ENCODE data around the gene LCP1. TPM values are rescaled to one million over a fixed set of nuclear protein-coding genes. Genes with fewer than 3 reads are reported as not detected.

The LCP1 gene
- total RNA-seq, 1 donor from 2014 or later = 19.5 TPM

DNA sequence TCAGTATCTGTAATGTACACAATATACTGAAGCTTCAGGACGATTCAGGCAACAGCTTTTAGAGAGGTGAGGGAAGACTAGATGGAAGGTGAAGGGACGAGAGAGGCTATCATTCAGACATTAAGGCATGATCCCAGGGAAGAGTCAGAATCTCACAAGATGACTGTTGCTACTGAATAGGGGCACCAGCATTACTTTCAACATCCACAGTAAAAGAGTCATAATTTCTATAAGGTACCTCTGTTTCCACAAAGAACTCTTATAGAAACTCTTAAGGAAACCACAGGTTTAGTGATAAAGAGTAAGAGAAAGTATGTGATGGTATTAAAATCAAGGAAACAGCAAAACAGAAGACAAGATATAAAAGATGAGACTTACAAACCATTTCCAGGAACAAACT lies 23.0 kb downstream of the LCP1 start:
- DNase-seq = no peak

DNA sequence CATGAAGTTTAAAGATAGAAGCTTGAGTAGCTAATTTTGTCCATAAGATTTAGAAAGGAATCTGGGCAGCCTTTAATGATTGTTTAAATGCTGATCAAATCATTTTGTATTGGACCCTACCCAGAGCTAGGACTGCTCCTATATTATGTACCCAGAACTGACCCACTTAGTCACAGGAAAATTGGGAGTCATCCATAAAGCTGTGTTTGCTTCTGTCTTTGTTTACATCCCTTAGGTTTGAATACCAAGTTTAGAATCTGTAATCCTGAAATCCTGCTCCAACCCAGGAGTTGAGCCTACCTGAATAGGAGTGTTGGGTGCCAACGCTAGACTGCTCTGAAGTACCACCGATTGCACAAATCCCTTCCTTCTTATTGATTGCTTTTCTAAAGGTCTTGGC lies 23.8 kb downstream of the LCP1 start:
- no peak for DNase-seq

DNA sequence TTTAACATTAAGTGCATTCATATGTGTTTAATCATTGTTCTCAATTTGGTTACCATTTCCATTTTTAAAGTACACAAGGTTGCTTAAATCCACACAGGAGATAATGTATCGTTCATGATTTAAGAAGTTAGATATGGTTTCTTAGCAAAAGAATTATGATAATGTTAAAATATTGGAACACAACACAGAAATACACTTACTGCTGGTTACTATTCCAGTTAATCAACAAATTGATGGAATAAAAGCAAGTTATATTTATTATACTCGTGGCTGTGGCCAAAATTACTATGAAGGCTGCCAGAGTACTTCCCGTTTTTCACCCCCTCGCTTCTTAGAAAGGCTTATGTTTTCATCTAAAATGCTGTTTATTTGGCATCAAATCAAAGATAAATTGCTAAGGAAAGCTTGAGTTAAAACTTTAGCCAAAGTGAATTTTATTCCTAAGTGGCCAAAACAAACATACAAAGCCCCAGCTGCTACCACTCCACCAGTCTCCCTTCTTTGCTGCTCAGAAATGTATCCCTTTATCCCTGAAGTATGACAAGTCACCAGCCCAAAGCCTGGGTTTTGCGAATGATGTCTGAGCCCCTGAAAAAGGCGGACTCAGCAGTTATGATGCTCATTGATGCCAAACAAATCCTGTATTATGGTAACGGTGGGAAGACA lies 27.7 kb downstream of the LCP1 start:
- peak; percentile 40 for DNase-seq

DNA sequence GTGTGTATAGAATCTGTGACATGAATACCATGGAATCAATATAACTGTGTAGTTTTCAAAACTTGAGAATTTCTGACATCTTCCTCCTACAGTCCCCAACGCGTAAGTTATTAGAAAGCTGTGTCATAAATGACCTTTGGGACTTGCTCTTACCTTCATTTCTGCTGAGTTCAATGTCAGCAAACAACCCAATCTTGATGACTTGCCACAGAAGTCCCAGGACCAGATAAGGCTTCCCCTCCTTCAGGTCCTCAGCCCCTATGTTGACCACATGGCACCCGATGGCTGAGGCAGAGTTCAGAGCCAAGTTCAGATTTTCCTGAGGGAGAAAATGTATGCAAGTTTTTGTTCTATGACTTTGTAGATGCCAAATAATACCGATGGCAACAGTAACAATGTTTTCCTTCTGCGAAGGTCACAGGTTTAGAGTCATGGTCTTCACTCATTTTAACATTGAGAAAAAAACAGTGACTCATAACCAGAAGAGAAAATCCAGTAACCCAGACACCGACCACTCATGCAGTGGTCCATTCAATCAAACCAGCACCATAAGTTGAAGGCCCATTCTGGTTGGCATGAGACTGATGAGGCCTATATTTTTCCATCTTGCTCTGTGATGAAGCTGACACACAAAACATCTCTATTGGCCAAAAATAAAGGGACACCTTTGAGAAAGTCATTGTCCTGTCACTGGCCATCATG lies 29.2 kb downstream of the LCP1 start:
- DNase-seq = no peak

DNA sequence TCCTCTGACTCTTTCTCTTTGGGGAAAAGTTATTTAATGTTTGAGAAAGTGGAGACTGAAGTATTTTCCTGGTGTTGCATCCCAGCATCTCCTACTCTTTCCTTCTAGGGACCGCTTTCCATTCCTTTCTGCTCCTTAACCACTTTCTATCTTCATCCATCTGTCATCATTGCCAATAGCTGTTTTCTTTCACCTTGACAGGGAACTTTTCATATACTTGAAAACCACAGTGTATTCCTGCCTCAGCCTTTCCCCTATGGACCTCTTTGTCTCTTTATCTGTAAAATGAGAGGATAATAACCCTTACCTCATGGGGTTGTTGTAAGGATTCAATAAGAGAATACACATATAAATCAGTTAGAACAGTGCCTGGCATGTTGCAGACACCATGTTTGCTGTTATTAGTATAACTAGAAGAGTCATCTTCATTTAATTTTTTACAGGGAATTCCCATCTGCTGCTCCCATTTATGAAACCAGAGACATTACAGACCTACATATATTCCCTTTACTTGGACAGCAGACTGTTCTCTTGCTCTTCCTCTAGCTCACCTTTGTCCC lies 31.8 kb downstream of the LCP1 start:
- DNase-seq = no peak

DNA sequence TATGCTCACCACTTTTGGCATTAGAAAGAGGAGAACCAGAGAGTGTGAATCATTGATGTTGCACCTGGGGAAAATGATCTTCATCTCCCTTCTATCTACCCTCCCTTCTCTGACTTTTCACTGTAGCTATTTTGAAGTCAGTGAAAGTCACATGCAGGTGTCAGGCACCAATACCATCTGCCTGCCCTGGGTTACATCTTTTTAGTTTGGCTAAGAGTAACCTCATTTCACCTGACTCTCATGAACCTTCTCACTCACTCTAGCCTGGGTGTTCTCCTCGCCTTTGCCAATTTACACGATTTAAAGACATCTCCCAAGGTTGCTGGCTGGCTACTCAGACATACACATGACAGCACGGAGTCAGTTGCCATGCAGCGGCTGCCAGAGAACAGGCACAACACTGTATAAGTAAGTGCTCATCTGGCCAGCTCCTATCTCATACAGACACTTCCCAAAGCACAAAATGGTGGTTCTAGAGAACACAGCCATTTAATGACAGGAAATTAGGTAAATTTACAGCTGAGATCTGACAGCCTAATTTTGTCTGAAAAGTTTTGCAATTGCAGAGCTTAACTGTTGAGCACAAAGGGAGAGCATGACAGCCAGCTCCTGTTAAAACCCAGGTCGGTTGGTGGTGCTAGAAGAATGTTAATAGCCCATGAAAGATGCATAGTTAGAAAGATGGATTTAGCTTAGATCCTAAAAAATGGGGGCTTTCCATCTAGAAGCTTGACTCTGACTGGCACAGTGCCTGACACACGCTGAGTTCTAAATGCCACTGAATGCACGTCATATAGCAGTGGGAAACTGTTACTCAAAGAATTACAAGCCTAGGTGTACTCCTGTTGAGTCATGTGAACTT lies 32.5 kb downstream of the LCP1 start:
- DNase-seq = no peak

DNA sequence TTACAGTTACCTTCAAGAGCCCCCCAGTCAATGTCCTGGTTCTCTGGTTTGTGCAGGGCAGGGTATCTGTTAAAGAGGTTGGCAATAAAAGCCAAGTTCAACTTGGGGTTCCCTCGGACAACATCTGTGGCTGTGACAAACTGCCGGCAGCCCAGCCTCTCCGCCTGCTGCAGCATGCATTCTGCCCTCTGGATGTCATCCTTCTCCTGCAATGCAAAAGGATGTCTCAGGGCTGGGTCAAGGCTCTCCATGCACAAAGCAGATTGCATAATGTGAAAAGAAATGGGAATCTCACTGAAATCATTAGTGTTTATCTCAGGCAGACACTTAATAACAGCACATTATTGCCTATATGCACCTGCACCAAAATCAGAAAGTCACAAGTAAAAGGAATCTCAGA lies 35.1 kb downstream of the LCP1 start:
- DNase-seq = peak; percentile 17

DNA sequence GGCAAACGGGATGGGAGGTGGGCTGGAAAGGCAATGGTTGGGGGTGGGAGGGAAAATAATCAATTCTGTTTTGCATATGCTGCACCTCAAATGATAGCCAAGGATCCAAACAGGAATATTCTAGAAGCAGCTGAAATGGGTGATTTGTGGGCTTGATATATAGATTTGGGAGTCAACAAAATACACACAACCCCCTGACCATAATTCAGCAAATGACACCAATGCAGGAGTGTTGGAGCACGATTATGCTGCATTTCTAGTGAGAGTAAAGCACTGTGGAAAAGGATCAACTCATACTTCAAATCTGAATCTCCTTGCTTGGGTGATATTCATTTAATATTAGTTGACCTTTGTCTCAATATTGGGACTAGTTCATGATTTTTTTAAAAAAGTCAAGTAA lies 36.0 kb downstream of the LCP1 start:
- DNase-seq = no peak

DNA sequence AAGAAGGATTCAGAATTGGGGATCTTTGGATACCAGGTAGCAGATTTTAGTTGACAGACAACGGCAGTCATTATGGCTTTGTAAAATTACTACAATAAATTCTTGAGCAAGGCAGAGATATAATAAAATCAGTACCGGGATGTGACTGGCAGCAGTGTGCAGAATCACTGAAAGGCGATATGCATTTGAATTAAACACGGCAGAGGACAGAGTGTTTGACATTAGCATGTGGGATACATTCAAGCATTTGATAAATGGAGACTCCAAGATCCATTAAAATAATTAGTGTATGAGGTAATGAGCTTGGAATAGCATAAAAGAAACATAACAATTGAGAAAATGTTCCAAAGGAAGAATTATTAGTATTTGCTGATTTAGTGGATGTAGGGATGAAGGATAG lies 36.8 kb downstream of the LCP1 start:
- DNase-seq = no peak

DNA sequence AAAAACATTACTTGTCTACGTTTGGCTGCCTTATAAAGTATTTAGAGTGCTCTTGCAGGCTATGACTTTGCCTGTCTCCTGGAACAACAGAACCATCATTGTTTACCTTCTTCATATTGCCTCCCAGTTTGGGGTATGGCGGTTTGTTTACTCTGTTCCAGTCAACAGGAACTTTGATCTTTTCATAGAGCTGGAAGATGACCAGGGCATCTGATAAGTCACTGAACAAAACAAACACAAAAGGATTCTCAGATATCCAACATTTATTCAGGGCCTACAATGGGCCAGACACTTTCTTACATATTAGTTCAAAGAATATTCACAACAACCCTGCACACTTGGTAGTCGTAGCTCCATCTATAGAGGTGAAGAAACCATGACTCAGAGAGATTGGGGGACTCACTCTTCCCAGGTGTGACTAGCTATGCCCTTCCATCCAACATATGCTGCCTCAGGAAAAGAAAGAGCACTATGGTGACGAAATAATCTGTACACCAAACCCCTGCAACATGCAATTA lies 38.7 kb downstream of the LCP1 start:
- DNase-seq = no peak

DNA sequence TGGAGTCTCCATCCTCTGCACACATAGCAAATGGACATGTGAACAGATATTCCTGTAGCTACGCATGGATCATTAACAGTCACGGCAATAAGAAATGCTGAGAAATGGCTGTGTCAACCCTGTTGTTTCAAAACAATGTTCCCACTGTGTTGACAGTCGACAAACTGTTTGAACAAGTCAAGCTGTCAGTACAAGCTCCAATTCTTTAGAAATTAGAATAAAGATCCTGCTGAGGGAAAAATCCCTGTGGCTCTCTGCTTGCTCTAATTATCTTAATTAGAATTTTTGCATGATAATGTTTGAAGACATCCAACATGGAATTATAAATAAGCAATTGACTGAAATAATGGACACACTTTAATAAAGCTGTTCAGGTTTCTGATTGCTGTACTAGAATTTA lies 39.2 kb downstream of the LCP1 start:
- no peak for DNase-seq

DNA sequence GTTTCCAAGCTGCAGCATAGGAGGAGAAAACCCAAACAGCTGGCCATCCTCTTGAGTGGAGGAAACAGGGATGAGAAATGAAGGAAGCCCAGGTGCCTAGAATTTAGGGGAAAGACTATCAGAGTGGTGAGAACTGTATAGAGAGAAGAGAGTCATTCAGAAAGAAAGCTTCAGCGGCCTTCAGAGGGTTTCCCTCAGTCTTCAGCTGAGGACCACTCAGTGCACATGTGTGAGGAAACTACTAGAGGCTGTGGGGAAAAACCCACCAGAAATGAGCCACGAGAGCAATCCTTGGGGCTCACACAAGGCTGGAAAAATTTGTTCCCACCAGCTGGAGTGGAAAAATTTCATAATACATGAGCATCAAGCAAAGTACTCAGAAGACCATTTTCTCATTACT lies 41.9 kb downstream of the LCP1 start:
- DNase-seq = no peak

DNA sequence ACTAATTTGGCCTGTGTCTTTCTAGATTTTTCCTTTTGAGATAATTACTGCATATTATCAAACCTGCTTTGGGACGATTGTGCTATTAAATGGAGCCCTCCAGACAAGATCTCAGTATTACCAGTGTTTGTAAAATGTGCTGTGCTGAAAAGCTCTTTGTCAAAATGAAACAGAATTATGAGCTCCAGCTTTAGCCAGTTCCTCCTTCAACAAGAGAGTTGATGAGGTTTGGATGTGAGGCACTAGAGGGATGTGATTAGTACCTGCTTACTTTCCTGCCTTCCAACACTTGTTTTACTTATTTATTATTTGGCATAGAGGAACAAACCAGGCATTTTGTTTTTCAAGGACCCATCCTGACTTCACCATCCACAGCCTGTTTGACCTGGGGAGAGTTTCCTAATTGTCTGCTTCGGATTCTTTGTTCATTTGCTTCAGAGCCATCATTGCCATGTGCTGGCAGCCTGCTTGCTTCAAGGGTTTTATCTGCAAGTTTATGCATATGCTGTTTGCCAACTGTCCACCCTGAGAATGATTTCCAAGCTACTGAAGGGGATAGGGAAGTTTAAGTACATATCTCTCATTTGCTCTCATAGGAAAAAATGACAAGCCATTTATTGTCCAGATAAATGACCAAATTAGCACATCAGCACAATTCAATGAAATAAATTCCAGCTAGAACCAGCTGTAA lies 44.2 kb downstream of the LCP1 start:
- DNase-seq = no peak

DNA sequence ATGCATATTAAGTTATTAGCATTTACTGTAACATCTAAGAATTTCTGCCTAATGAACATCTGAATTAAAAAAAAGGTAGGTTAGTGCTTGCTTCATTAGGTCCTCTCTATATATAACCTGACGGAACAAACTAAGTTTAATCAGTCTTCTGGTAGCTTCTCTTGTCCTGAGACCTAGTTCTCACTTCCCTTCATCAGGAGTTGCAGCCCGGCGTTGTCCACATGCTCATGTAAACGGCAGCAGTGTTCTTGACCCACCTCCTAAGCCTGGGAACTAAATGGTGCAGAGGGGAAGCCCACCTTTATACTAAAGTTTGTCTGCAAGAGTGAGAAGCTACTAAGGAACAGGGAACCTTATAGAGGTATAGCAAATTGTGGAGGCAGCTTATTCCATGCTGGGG lies 45.3 kb downstream of the LCP1 start:
- no peak for DNase-seq

DNA sequence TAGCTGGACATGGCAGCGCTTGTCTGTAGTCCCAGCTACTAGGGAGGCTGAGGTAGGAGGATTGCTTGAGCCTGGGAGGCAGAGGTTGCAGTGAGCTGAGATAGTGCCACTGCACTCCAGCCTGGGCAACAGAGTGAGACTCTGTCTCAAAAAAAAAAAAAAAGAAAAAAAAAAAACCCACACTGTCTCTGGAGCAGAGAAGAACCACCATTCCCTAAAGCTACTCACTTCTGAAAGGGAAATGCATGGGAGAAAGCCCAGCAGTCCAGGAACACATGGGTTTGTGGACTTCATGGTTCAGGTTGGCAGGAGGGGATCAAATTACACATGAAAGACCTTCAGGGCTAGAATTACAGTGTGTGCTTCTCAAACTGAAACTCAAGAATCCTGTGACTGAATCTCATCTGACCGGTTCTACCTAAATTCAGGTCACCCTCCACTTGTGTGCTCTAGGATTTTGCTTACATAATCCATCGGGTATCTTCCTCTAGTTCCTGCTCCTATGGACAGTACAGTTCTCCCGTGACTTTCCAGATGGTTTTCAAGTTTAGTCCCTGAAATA lies 46.9 kb downstream of the LCP1 start:
- DNase-seq = peak; percentile 61

DNA sequence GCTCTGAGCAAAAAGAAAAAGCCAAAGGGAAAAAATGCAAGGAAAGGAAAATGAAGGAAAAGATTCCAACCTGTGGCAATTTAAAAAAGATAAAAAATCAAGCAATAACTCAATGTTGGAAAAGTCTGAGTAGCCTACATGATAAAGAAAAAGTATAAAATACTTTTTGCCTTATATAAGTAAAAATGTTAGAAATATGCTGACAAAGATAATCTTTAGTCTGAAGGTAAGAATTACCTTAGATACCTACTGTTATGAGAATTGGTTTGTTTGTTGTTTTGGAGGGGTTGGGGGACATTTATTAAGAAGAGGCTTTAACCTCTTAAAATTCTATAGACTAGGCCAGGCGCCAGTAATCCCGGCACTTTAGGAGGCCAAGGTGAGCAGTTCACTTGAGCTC lies 47.5 kb downstream of the LCP1 start:
- no peak for DNase-seq

DNA sequence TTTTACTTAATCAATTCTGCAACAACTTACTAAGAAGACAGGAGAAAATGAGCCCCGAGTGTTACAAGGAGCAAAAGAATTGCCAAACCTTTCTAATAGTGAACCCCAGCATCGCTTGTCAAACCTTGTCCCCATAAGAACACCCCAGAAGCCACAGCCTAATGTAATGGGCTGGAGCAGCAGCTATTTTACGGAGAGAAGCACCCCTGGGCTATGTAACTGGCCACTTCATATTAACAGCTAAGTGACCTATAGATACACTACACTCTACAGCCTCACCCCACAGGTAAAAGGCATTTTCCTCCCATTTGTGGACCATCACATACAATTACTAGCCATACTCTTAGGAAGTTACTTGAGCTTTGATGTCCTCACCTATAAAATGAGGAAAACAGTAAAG lies 49.9 kb downstream of the LCP1 start:
- DNase-seq = no peak

DNA sequence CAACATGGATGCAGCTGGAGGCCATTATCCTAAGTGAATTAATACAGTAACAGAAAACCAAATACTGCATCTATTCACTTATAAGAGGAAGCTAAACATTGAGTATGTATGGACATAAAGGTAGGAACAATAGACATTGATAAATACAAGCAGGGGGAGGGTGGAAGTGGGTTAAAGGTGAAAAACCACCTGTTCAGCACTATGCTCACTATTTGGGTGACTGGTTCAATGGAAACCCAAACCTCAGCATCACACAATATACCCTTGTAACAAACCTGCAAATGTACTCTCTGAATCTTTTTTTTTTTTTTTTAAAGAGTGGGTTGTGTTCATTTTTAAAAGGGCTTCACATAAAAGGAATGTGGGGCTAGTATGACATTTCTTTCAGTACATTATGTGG lies 50.3 kb downstream of the LCP1 start:
- DNase-seq = no peak

DNA sequence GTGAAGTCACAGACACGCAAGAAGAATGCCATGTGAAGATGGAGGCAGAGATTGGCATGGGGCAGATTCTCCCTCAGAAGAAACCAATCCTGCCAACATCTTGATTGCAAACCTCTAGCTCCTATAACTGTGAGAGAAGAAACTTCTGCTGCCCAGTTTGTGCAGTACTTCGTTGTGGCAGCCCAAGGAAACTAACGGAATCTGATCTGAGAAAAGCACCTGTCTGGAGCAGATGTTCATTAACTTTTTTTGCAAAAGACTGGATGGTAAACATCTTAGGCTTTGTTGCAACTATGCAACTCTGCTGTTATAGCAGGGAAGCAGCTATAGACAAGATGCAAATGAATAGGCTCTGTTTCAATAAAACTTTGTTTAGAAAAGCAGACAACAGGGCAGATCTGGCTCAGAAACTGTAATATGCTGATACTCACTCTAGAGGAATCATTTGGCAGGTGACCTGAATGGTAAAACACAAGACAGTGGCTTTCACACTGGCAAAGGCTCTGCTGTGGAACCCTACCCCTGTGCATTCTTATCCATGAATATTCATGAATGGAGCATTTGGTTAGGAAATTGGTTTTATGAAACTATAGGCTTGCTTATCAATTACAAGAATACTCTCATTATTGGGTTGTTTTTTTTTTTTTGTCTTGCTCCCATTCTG lies 51.9 kb downstream of the LCP1 start:
- DNase-seq = no peak

DNA sequence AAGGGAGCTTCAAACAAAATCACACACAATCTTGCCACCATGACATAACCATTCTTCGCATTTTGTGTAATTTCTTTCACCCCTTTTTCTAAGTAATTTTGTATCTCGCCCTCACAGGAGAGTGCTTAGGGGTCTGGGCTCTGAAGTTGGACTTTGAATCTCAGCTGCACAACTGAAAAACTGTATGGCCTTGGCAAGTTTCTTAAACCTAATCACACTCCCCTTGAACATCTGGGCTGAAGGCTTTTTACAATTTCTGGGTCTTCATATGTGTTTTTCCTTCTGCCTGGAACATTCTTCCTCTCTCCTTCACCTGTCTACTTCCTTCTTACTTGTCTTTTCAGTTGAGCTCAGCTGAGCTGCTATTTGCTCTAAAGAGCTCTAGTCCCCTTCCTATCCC lies 52.9 kb downstream of the LCP1 start:
- DNase-seq = no peak

DNA sequence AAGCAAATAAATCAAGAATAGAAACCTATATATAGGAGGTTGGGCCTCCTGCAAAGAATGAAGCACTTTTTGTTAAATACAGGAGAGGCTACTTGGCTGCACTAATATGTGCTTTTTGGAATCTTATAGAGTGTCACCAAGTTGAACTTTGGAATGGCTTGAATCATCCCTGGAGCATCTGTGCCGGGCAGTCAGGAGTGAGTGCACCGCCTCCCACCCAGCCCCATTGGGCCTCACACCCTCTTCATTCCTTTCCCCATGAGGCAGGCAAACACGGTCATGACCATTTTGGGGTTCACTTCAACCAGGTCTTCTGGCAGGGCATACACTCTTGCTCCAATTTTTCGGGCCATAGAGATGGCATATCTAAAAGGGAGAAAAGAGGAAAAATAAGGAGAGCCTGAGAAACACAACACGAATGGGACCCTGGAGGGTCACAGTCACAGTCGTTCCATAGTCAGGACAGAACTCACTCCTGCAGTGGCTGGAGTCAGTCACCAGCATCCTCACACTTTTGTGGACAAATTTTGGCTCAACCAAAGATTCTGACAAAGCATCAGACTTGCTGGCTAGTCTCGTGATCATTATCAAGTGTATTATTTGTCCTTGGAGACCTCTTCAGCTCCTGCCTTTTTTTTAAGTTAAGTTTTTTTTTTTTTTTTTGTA lies 54.5 kb downstream of the LCP1 start:
- no peak for DNase-seq

Data from tongue (tissue), 2 donors.